ENCODE measurements around the gene CCL11. TPM values are rescaled to one million over a fixed set of nuclear protein-coding genes. Genes with fewer than 3 reads are reported as not detected.

The CCL11 gene
- total RNA-seq, 4 donors from 2014 or later, result not detected

DNA sequence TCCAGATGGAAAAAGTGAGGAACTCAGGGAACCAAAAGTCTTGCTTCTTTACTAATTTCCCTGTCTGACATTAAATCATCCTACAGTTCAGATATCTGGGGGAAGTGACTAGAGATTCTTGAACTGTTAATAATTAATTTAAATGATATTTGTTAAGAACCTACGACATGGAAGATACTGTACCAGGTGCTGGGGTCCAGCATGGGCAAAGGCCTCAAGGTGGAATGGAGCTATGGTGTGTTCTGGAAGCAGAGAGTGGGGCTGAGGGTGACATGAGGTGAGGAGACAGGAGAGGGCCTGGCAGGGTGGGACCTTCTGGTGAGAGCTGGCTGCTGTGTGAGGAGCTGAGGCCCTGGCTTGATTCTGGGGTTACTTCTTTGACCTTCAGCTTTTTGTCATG, 36.5 kb upstream of the CCL11 start:
- TF ChIP-seq, protein P1, sequence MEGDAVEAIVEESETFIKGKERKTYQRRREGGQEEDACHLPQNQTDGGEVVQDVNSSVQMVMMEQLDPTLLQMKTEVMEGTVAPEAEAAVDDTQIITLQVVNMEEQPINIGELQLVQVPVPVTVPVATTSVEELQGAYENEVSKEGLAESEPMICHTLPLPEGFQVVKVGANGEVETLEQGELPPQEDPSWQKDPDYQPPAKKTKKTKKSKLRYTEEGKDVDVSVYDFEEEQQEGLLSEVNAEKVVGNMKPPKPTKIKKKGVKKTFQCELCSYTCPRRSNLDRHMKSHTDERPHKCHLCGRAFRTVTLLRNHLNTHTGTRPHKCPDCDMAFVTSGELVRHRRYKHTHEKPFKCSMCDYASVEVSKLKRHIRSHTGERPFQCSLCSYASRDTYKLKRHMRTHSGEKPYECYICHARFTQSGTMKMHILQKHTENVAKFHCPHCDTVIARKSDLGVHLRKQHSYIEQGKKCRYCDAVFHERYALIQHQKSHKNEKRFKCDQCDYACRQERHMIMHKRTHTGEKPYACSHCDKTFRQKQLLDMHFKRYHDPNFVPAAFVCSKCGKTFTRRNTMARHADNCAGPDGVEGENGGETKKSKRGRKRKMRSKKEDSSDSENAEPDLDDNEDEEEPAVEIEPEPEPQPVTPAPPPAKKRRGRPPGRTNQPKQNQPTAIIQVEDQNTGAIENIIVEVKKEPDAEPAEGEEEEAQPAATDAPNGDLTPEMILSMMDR (IDR thresholded peaks at IDR 0.05), result no peak
- TF ChIP-seq POLR2A (IDR thresholded peaks at IDR 0.05), result no peak
- 52 to 84% methylated on average over 1 of the region's 1 CpG for WGBS, 2 donors
- no peak for DNase-seq (ENCODE audit: low spot score in 2 of 2)
- no peak overlapping the region for H3K4me3 ChIP-seq (ENCODE audit: low read depth, poor library complexity, severe bottlenecking)
- intact Hi-C loops (cut with DNase I; ENCODE audit: low total_unique reads), result no loop called here

DNA sequence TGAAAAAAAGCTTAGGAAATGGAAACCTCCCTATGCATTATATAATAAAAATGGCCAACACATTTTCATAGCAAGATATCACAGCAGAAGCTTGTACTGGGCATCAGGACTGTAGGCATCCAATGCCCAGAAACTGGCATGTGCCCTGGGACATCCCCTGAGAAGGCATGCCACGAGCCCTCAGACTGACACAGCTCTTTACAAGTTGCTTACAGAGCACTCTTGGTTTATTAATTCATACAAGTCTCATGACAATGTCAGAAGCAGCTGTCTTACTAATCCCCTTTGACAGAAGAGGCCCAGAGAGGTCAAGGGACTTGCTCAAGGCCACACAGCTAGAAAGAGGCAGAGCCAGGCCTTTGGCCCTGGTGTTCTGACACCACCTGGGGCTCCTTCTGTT, 36.1 kb upstream of the CCL11 start:
- no peak for DNase-seq (ENCODE audit: low spot score in 2 of 2)
- no peak overlapping the region for H3K4me3 ChIP-seq (ENCODE audit: low read depth, poor library complexity, severe bottlenecking)
- 35 to 42% methylated on average over 1 of the region's 1 CpG for WGBS, 2 donors
- TF ChIP-seq, protein P1 (IDR thresholded peaks at IDR 0.05), result no peak
- no peak for TF ChIP-seq POLR2A (IDR thresholded peaks at IDR 0.05)
- intact Hi-C loops (cut with DNase I; ENCODE audit: low total_unique reads), result no loop called here

GRCh38 chr17:34251186-34251585, 34.4 kb upstream of the CCL11 start:
- no peak for DNase-seq (ENCODE audit: low spot score in 2 of 2)
- no peak for TF ChIP-seq POLR2A (IDR thresholded peaks at IDR 0.05)
- TF ChIP-seq, protein P1 (IDR thresholded peaks at IDR 0.05), result no peak
- 93 to 98% methylated on average over 3 of the region's 3 CpGs for WGBS, 2 donors
- no peak overlapping the region for H3K4me3 ChIP-seq (ENCODE audit: low read depth, poor library complexity, severe bottlenecking)
- intact Hi-C loops (cut with DNase I; ENCODE audit: low total_unique reads), result no loop called here

GRCh38 chr17:34252095-34252443, 33.5 kb upstream of the CCL11 start:
- no peak for TF ChIP-seq POLR2A (IDR thresholded peaks at IDR 0.05)
- TF ChIP-seq, protein P1 (IDR thresholded peaks at IDR 0.05), result no peak
- 24 to 28% methylated on average over 5 of the region's 5 CpGs for WGBS, 2 donors
- DNase-seq (ENCODE audit: low spot score in 2 of 2), result no peak
- intact Hi-C loops (cut with DNase I; ENCODE audit: low total_unique reads), result no loop called here
- no peak overlapping the region for H3K4me3 ChIP-seq (ENCODE audit: low read depth, poor library complexity, severe bottlenecking)

DNA sequence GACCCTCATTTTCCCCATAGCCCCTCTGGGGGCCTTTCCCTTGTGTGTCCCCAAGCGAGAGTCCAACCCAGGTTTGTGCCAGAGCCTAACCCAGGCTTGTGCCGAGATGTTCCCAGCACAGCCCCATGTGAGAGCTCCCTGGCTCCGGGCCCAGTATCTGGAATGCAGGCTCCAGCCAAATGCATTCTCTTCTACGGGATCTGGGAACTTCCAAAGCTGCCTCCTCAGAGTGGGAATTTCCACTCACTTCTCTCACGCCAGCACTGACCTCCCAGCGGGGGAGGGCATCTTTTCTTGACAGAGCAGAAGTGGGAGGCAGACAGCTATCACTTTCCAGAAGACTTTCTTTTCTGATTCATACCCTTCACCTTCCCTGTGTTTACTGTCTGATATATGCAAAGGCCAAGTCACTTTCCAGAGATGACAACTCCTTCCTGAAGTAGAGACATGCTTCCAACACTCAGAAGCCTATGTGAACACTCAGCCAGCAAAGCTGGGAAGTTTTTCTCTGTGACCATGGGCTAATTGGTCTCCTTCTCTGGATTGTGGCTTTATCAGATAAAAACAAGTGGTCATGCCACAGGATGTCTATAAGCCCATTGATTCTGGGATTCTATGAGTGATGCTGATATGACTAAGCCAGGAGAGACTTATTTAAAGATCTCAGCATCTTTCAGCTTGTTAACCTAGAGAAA, 33.0 kb upstream of the CCL11 start:
- WGBS, 2 donors, result 4 to 8% methylated on average over 6 of the region's 6 CpGs
- intact Hi-C loops (cut with DNase I; ENCODE audit: low total_unique reads), result no loop called here
- TF ChIP-seq, protein P1 (IDR thresholded peaks at IDR 0.05), result no peak
- no peak for TF ChIP-seq POLR2A (IDR thresholded peaks at IDR 0.05)
- peak; percentile 92 to 99 for DNase-seq (ENCODE audit: low spot score in 2 of 2)
- H3K4me3 ChIP-seq (ENCODE audit: low read depth, poor library complexity, severe bottlenecking), result no peak overlapping the region

DNA sequence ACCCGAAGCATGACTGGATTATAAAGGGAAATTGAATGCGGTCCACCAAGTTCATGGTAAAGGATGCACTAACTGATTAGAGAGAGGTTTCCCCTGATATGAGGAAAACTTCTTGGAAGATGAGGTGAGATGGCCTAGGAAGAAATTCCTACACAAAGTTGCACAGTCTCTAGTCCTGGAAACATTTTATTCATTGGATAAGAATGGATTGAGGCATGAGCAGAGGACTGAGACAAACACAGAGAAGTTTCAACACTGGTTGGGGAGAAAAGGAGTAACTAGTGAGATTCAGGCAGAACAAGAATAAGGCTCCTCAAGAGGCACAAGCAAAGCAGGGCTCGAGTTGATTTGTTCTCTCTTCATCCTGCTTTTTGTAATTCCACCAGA, 32.4 kb upstream of the CCL11 start:
- no peak overlapping the region for H3K4me3 ChIP-seq (ENCODE audit: low read depth, poor library complexity, severe bottlenecking)
- no peak for TF ChIP-seq POLR2A (IDR thresholded peaks at IDR 0.05)
- TF ChIP-seq, protein P1 (IDR thresholded peaks at IDR 0.05), result no peak
- intact Hi-C loops (cut with DNase I; ENCODE audit: low total_unique reads), result no loop called here
- WGBS, 2 donors, result 64 to 68% methylated on average over 3 of the region's 3 CpGs
- DNase-seq (ENCODE audit: low spot score in 2 of 2), result no peak
